Panc1 (cell line): ENCODE data around the gene GJA8. TPM values are rescaled to one million over a fixed set of nuclear protein-coding genes. Genes with fewer than 3 reads are reported as not detected.
A peak's percentile ranks its signal among the peaks of the same experiment; 100 is the strongest.

ENCODE experiments used
- ATAC-seq: fragments of 200-7000 bp; cut with Tn5 transposase; 2 replicates; pipeline ENCODE4 v1.9.1; 2020; ENCODE audit warnings: mild to moderate bottlenecking, moderate library complexity
- BruUV-seq: library from RNA; stranded (reverse); fragments of 400-500 nt; replicated peaks from 2 replicates; lab custom pipeline; 2021; lab: Mats Ljungman, UMichigan
- CTCF ChIA-PET: fragments of 300-600 bp; sonication (Branson Sonifier 250); formaldehyde crosslinking; loops from one replicate; lab custom pipeline; 2022; ENCODE audit warnings: antibody characterized with exemption; lab: Charles Lee
- POLR2A ChIA-PET: fragments of 300-600 bp; sonication (Branson Sonifier 250); formaldehyde crosslinking; loops from one replicate; lab custom pipeline; 2022; ENCODE audit warnings: antibody characterized with exemption; lab: Charles Lee
- DNase-seq: peaks from one replicate; pipeline ENCODE4 v3.0.0-alpha.2; 2010; ENCODE audit warnings: low read depth, low spot score
- H3K27ac ChIP-seq: 2 replicates; pipeline ENCODE4 v1.5.1; 2011; ENCODE audit warnings: mild to moderate bottlenecking, low read length, inconsistent platforms
- H3K27me3 ChIP-seq: fragments of 200-500 bp; sonication (Bioruptor generic); 2 replicates; pipeline ENCODE4 v1.6.0; 2014; ENCODE audit warnings: low read length, inconsistent platforms; ENCODE audit not compliant: control insufficient read depth, insufficient read depth
- H3K36me3 ChIP-seq: fragments of 200-500 bp; sonication (Bioruptor generic); 2 replicates; pipeline ENCODE4 v1.5.1; 2014; ENCODE audit warnings: inconsistent platforms, mild to moderate bottlenecking, low read length, moderate library complexity; ENCODE audit not compliant: control insufficient read depth, insufficient read depth
- H3K4me1 ChIP-seq: 2 replicates; pipeline ENCODE4 v1.5.1; 2011; ENCODE audit warnings: inconsistent platforms, mild to moderate bottlenecking, low read length, moderate library complexity; ENCODE audit not compliant: control insufficient read depth, insufficient read depth
- H3K4me3 ChIP-seq, 2 experiments: 2 replicates each; pipeline ENCODE4 v1.5.1; 2011 to 2012; ENCODE audit warnings: low read depth in 2 of 2, low read length in 2 of 2, mild to moderate bottlenecking in 2 of 2, inconsistent platforms in 1 of 2, moderate library complexity in 1 of 2
- H3K9me3 ChIP-seq: fragments of 200-500 bp; sonication (Bioruptor generic); 2 replicates; pipeline ENCODE4 v1.5.1; 2014; ENCODE audit warnings: low read depth, mild to moderate bottlenecking, inconsistent platforms, low read length, moderate library complexity; ENCODE audit not compliant: control insufficient read depth, insufficient read depth
- CTCF ChIP-seq: fragments of 450-650 bp; IDR thresholded peaks from 2 replicates; pipeline ENCODE4 v1.5.1; 2017; ENCODE audit warnings: mild to moderate bottlenecking
- POLR2AphosphoS5 ChIP-seq: IDR thresholded peaks from 2 replicates; pipeline ENCODE4 v1.6.1; 2012; ENCODE audit warnings: mild to moderate bottlenecking, low read depth, low read length, moderate library complexity
- REST ChIP-seq, 2 experiments: IDR thresholded peaks; 2 replicates each; pipeline ENCODE4 v1.6.1; 2011 to 2012; ENCODE audit warnings: low read depth in 2 of 2, control low read depth in 1 of 2, low read length in 1 of 2, mild to moderate bottlenecking in 1 of 2, moderate library complexity in 1 of 2; ENCODE audit not compliant: insufficient read depth in 1 of 2
- SIN3A ChIP-seq: IDR thresholded peaks from 2 replicates; pipeline ENCODE4 v1.6.1; 2012; ENCODE audit warnings: low read depth, mild to moderate bottlenecking, low read length, moderate library complexity, borderline replicate concordance; ENCODE audit not compliant: insufficient read depth
- TCF7L2 ChIP-seq: IDR thresholded peaks from 2 replicates; pipeline ENCODE4 v1.6.1; 2011; ENCODE audit warnings: mild to moderate bottlenecking, low read depth, low read length, inconsistent platforms
- in situ Hi-C: cut with HindIII; loops from 2 replicates; pipeline ENCODE4 v1.10.0; 2016; ENCODE audit warnings: low sequenced_read_pairs, low pct_unique_long_range_greater_than_20kb
- intact Hi-C: fragments of 100-400 bp; cut with micrococcal nuclease; formaldehyde crosslinking; loops from one replicate; pipeline ENCODE4 v1.10.0; 2022; ENCODE audit not compliant: unreplicated experiment
- total RNA-seq: library from RNA; stranded (reverse); gene quantifications from one replicate; pipeline ENCODE4 v1.2.1, GENCODE V29; 2021; ENCODE audit not compliant: unreplicated experiment

Gene GJA8
- total RNA-seq, 1 experiment from 2014 or later, result not detected

DNA sequence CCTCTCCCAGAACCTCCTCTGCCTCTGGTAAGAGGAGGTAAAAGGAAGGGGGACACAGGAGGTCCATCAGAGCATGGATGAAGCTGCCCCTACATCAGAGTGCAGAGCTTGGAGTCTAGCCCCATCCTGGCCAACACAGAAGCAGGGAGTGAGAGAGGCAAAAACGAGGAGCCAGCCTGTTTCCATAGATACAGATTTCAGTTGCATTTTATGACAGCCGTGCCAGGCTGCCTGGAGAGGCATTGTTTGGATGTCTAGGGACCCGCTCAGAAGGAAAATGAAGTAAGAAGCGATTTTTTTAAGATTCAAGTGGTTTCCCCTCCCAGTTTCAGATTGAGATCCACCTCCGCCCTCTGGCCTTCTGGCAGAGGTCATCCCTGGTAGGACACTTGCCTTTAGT lies 11.5 kb upstream of the GJA8 start:
- no peak overlapping the region for H3K4me3 ChIP-seq
- ChIA-PET CTCF (no interaction called here), POLR2A (no interaction called here)
- ATAC-seq, result no peak
- no peak for DNase-seq
- in situ Hi-C loops (no loop called here), intact Hi-C loops (loop anchor here (5.0 kb wide), 2 partner anchors 169 to 249 kb away; no protein-coding TSS in a partner anchor)
- BruUV-seq, result no TSS peak
- H3K27ac ChIP-seq, result no peak overlapping the region
- no peak for TF ChIP-seq CTCF
- no peaks in the 10 kb centered on the region for H3K27me3 ChIP-seq
- H3K4me1 ChIP-seq, result no peaks in the 10 kb centered on the region
- H3K9me3 ChIP-seq, result no peaks in the 10 kb centered on the region
- H3K36me3 ChIP-seq, result no peaks in the 10 kb centered on the region

- CTCF ChIA-PET, result interaction anchor here (0.6 to 1.6 kb wide), 4 partner anchors 168 to 621 kb away, joined by 3 to 11 read pairs (median 5); no protein-coding TSS in a partner anchor
- in situ Hi-C loops (no loop called here), intact Hi-C loops (loop anchor here (2.0 to 5.0 kb wide), 3 partner anchors 170 to 397 kb away; no protein-coding TSS in a partner anchor)
- POLR2A ChIA-PET, result no interaction called here
- no peak for TF ChIP-seq POLR2AphosphoS5
- no TSS peak for BruUV-seq
- ATAC-seq, result peak; percentile 64; the same call in 1 of the 2 replicates
- H3K27me3 ChIP-seq, result no peaks in the 10 kb centered on the region
- H3K27ac ChIP-seq, result no peak overlapping the region
- no peaks in the 10 kb centered on the region for H3K4me1 ChIP-seq
- H3K4me3 ChIP-seq, result no peak overlapping the region
- no peak for DNase-seq
- no peaks in the 10 kb centered on the region for H3K36me3 ChIP-seq
- no peaks in the 10 kb centered on the region for H3K9me3 ChIP-seq
These were observed 10.4 kb upstream of the GJA8 start for GRCh38 chr1:147892216-147892615.

DNA sequence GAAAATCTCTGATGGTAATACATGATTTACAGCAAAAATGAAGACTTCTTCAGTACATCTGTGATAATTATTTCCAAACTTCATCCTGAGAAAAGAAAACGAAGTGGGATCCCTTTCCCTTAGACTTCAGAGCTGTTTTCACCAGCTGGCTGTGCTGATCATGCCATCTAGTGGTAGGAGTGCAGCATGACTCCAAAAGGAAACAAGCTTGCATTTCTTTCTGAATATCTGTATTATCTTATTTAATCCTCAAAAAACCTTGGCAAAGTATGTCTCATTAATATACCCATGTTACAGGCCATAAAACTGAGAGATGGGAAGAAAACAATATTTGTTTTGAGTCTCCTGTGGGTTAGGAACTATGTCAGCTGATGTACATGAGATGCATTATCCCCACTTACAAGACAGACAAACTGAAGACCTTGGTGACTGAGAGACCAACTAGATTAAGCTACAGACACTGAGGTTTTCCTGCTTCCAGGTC lies 9.8 kb upstream of the GJA8 start:
- Histone ChIP-seq H3K27ac (no peak overlapping the region), H3K4me3 (no peak overlapping the region), H3K9me3 (no peaks in the 10 kb centered on the region), H3K4me1 (no peaks in the 10 kb centered on the region), H3K27me3 (no peaks in the 10 kb centered on the region), H3K36me3 (no peaks in the 10 kb centered on the region)
- peak; percentile 64; the same call in 1 of the 2 replicates for ATAC-seq
- ChIA-PET CTCF (interaction anchor here (0.6 to 1.6 kb wide), 5 partner anchors 169 to 402 kb away, joined by 3 to 11 read pairs (median 3); no protein-coding TSS in a partner anchor), POLR2A (no interaction called here)
- peak; percentile 56 for DNase-seq
- TF ChIP-seq TCF7L2 (no peak), CTCF (peak; percentile 91)
- in situ Hi-C loops (no loop called here), intact Hi-C loops (loop anchor here (2.0 to 5.0 kb wide), 3 partner anchors 170 to 398 kb away; no protein-coding TSS in a partner anchor)
- no TSS peak for BruUV-seq

GRCh38 chr1:147895123-147895522 lies 7.5 kb upstream of the GJA8 start:
- no peaks in the 10 kb centered on the region for H3K4me1 ChIP-seq
- ChIA-PET POLR2A (no interaction called here), CTCF (no interaction called here)
- H3K4me3 ChIP-seq, result no peak overlapping the region
- in situ Hi-C loops, result no loop called here
- H3K9me3 ChIP-seq, result no peaks in the 10 kb centered on the region
- intact Hi-C loops, result no loop called here
- no peaks in the 10 kb centered on the region for H3K27me3 ChIP-seq
- no peaks in the 10 kb centered on the region for H3K36me3 ChIP-seq
- no TSS peak for BruUV-seq
- H3K27ac ChIP-seq, result no peak overlapping the region
- TF ChIP-seq SIN3A (no peak), POLR2AphosphoS5 (no peak), CTCF (no peak), REST (IDR thresholded peaks at IDR 0.05; ENCODE audit: insufficient read depth in 1 of 2, low read depth in 2 of 2, low read length in 1 of 2) (no peak), TCF7L2 (no peak)
- no peak for ATAC-seq
- DNase-seq, result no peak
